Myometrial cell (primary cell): ENCODE results near the gene OVCA2. TPM values are rescaled to one million over a fixed set of nuclear protein-coding genes. Genes with fewer than 3 reads are reported as not detected.

Experiments
- total RNA-seq: library from RNA; depleted of rRNA; stranded (reverse); fragments of >200 nt; gene quantifications from 2 replicates; pipeline ENCODE4 v1.2.3, GENCODE V29; 2015

Gene OVCA2
- 72.0 and 89.9 TPM in 2 replicates for total RNA-seq

DNA sequence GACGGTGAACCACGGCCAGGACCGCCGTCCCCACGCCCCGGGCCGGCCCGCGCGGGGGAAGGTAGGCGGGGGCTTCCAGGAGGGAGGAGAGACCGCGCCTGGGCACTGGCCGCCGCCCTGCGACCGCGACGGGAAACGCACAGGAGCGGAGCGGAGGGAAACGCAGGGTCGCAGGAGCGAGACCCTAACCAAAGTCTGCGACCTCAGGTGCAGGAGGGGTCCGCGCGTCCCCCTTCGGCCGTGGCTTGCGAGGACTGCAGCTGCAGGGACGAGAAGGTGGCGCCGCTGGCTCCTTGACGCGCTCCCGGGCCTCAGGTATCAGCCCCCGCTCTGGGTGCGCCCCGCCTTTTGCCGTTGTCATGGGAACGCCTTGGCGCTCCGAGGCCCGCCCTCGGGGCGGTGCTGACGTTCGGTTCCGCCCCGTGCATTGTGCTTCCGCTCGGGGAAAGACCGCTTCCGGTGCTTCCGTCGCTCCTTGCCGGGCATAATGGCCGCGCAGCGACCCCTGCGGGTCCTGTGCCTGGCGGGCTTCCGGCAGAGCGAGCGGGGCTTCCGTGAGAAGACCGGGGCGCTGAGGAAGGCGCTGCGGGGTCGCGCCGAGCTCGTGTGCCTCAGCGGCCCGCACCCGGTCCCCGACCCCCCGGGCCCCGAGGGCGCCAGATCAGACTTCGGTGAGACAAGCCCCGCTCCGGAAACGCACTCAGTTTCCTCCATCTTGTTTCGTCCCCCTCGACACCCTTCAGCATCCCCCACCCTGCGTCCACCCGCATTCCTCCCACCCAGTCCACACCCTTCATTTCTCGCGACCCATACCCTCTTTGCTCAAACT, at the start of gene OVCA2:
Gene OVCA2 (plus strand): TSS at position 462 of the 829 bp plus-strand sequence. CDS start 26 bp downstream, at position 488.

DNA sequence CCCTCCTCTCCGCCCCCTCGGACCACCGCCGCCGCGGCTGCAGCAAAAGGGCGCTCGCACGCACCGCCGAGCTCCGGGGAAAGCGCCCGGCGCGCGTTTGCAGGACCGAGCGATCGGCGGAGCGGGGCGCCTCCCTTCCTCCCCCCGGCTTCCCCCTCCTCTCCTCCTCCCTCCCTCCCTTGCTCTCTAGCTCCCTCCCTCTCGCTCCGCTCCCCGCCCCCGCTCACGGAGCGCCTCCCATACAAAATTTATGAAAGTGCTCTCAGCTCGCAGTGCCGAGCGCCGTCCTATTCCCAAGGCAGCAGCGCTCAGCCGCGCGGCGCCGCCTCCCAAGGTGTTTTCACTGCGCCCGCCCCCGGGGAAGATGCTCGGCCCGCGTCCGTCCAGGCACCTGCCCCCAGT, 16.6 kb upstream of the OVCA2 start, which contains the start of gene RTN4RL1:
Gene RTN4RL1 (minus strand): TSS at position 115 of the 402 bp plus-strand sequence. CDS start 469 bp downstream, outside the sequence.

GRCh38 chr17:2029911-2030778, 11.7 kb upstream of the OVCA2 start, which contains the start of gene DPH1:
TSS of gene DPH1 (plus strand) at chr17:2030153. CDS start at chr17:2030170, 17 bp downstream.

GRCh38 chr17:2054512-2055291, 12.9 kb downstream of the OVCA2 start, which contains the start of gene HIC1:
TSS of gene HIC1 (plus strand) at chr17:2055103. CDS start at chr17:2056691, 1,588 bp downstream.

Other genes starting within 250 kb of the OVCA2 start
- gene SMYD4, start 212.1 kb upstream of the OVCA2 start, total RNA-seq = 5.2 and 8.0 TPM in 2 replicates
- gene RPA1, start 212.0 kb upstream of the OVCA2 start, total RNA-seq = 24.8 and 40.9 TPM in 2 replicates
- under 0.01 and 0.29 TPM in 2 replicates for gene RTN4RL1, start 16.7 kb upstream of the OVCA2 start, total RNA-seq
- 23.6 and 30.1 TPM in 2 replicates for gene DPH1, start 11.9 kb upstream of the OVCA2 start, total RNA-seq
- 112 and 136 TPM in 2 replicates for gene HIC1, start 13.1 kb downstream of the OVCA2 start, total RNA-seq